CD4-positive, alpha-beta T cell treated with Interleukin-1 beta for 1 hour (primary cell): ENCODE results near the gene SKIL.
A peak's percentile ranks its signal among the peaks of the same experiment; 100 is the strongest.

ENCODE experiments used
- DNase-seq, 2 donors: peaks; one replicate each; pipeline ENCODE4 v3.0.0-alpha.2; 2020 to 2022

The SKIL gene

DNA sequence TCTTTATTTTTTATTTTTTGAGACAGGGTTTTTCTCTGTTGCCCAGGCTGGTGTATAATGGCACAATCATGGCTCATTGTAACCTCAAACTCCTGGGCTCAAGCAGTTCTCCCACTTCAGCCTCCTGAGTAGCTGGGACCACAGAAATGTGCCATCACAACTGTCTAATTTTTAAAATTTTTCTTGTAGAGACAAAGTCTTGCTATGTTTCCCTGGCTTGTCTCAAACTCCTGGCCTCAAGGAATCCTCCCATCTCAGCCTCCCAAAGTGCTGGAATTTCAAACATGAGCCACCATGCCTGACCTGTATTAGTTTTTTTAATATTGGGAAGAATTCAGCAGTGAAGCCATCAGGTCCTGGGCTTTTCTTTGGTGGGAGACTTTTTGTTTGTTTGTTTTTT is 47.6 kb downstream of the SKIL start:
- no peak for DNase-seq

DNA sequence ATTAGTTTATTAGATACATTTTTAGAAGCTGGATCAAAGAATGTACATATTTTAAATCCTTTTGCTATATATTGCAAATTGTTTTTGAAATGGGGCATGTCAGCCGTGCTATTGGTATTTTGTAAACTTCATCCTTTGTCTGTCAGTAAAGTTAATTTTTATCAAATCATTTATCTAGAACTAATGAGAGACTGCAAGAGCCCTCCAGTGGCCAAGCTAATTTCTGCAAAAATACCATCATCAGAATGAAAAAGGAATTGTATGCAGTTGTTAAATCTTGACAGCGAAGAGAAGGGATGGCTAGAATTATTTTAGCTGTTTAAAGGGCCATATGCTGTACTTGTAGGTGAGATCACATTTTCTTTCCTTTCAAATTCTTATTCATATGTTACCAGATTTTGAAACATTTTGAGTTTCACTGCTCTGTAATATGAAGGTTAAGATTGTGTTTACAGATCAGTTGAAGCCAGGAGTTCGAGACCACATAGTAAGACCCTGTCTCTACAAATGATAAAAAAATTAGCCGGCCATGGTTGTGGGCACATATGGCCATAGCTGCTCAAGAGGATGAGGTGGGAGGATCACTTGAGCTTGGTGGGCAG is 53.0 kb downstream of the SKIL start:
- DNase-seq = no peak

DNA sequence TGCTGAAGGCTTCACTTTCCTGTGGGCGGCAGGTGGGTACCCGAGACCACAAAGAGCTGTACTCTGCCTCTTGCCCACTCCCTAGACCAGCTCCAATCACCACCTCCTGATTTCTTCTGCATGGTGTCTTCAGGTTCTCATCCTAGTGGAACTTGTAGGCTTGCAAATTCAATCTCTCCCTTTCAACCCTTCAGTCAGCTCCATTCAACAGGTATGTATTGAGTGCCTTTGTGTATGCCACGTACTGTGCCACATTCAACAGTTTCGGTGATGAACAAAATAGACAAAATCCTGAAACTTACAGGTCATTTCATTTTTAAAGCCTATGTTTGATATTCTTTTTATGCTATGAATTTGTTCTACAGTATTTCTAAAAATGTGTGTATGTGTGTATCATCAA is 55.8 kb downstream of the SKIL start:
- DNase-seq = no peak

DNA sequence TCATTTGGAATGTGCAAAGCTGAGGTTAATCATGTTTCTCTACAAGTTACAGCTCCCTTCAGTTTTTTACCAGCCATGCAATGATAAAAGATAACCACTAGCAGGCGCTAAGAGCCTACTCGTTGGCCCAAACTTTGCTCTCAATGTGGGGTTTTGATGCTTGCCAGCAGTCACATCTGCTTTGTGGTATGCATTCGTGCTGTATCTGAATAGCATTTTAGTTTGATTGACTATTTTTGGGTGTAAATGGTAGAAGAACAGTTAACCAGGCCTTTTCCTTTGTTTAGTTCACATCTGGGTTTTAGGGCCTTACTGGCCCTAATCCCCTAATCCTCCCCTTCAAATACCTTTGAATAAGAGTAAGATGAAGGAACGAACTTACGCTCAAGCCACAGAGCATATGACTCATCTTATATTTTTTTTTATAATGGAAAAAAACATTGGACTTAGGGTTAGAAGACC is 56.7 kb downstream of the SKIL start:
- DNase-seq = peak; percentile 28 to 53

DNA sequence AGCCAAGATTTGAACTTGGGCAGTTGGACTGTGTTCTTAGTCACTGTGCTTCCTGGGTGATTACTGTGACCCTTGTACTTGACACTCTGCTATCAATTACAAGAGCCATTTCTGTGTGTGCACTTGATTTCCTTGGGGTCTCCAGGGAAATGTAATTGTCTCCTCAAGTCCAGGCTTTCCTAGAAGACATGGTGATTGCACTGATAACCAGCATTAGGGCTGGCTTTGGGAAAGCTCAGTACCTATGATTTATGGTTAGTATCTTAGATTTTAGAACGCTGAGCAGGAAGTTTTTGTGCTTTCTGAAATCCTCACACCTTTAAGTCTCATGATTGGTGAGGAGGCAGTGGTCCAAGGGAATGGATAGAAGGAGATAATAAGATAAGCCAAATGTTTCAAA is 59.6 kb downstream of the SKIL start:
- DNase-seq = no peak

DNA sequence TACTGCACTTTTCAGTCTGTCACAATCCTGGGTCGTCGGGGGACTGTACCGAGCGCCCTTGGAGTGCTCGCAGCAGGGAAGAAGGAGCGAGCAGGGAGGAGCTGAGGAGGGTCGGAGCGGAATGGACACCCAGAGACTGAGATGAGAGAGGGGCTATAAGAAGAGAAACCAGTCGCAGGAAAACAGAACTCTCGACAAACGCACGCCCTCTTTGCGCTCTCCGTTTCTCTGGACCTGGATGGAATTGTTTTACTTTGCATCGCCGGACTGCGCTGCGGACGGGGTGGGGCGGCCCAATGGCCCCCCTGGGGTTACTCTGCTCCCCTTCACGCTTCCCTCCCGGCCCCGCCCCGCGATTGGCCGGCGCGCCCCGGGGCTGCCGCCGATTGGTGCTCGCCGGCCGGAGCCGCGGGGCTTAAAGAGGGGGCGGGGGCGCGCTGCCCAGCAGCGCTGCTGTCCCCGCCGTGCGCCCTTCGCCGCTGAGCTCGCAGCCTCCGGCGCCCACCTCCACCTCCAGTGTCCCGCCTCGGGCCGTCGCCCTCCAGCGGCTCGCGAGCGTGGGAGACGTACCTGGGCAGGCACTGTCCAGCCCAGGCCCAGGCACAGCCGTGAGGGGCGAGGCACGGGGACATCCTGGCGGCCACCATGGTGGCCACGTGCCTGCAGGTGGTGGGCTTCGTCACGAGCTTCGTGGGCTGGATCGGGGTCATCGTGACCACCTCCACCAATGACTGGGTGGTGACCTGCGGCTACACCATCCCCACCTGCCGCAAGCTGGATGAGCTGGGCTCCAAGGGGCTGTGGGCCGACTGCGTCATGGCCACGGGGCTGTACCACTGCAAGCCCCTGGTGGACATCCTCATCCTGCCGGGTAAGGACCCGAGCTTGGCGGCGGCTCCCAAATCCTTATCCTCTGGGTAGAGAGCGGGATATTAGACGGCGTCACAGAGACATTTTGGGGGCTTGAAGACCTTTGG is 61.2 kb downstream of the SKIL start, which contains the start of gene CLDN11:
Gene CLDN11 (plus strand): TSS at position 447 of the 977 bp plus-strand sequence. CDS start 199 bp downstream, at position 646.
- no peak for DNase-seq

DNA sequence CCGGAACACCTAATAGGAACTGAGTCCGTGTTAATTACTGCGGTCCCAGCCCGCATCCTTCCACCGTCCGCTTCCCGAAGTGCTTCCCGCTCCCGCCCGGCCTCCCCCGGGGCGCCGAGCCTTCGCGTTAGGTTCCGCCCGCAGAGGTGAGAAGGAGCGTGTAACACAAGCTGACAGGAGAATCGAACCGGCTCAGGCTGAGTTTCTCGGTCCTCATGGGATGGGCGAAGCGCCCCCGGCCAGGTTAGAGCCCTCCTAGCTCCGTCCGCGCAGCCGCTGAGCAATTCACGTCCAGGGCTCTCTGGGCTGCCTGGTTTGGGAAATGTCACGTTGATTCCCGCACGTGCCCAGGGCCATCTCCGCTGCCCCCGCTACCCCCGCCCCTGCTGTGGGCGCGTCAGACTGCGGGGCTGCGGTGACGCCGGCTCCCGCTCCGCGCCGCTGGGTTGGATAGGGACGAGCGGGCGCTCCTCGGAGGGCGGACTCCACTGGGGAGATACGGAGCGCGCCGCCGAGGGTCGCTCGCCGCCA is 62.1 kb downstream of the SKIL start:
- DNase-seq = no peak

DNA sequence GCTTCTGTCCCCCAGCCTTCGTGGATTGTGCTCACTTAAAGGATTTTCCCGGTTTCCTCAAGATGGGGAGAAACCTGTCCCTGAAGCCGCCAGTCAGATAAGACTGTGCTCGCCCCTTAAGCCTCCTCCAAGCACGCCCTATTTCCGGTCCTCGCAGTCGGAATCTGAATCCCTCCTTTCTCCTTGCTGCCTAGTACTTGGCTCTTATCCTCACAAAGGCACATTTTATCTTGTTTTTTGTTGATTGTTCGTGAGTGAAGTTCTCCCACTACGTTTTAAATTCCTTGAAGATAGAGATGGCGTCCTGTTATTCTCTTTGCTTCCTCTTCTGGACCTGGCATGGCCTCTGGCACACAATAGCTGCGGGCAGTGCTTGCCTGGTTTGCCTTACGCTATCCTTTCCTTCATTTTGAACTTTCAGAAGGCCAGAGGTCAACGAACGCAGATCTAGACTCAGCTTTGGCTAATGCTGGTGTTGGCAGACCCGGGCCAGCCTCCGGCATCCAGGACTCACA is 62.8 kb downstream of the SKIL start:
- DNase-seq = no peak

DNA sequence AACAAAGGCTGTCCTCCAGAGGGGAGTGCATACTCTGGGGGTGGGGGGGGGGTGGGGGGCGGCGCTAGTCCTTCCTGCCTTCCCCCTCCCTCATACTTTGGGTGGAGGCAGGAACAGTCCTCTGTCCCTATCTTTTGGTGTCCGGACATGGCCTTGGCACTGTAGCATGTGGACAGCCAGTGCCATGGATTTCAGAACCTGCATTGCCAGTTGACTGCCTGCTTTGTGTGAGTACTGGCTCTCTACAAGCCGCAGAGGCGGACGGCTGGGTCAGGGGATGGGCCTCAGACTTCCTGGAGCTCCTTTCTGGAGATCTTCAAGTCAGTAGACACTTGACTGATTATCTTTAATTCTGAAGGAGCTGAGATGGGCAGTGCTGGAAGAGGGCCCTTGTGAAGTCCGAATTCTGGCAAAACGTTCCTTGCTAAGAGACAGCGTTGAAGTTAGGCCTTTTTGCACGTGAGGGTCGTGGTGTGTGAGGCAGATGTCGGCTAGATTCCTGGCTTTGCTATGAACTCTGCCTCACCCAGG is 63.7 kb downstream of the SKIL start:
- DNase-seq = no peak

DNA sequence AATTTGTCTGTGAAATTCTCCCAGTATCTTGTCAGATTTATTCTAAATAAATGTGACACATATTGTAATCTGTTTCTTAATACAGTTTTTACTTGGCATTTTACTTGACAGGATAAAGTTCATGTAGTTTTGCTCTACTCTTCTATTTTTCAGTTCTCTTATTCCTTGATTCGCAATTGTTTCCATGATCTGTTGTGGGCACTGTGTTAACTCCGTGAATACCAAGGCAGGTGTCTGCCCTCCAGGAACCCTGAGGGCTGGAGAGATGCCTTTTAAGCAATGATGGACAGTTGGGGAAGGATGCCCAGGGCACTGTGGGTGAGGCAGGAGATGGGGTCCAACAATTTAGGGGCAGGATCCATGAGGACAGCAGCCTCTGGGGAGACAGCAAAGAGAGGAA is 64.2 kb downstream of the SKIL start:
- DNase-seq = no peak

DNA sequence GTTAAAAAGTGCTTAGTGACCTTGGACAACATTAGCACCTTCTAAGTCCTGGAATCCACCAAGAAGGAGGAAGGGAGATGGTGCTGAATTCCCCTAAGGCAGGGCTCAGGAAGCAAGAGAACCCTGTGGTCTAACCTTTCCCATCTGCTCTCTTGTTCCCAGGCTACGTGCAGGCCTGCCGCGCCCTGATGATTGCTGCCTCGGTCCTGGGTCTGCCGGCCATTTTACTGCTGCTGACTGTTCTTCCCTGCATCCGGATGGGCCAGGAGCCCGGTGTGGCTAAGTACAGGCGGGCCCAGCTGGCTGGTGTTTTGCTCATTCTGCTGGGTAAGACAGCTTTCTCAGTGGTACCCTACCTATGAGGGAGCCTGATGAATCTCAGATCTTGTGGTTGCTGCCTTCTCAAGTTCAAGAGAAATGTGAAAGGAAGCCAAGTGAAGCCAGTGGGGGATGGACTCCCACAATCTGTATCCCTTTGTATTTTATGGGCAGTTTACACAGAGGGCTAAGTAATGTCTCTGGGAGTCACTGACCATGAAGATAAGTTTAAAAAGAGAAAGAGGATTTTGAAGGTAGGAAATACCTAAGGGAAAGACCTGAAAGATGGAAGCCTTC is 65.6 kb downstream of the SKIL start:
- no peak for DNase-seq

DNA sequence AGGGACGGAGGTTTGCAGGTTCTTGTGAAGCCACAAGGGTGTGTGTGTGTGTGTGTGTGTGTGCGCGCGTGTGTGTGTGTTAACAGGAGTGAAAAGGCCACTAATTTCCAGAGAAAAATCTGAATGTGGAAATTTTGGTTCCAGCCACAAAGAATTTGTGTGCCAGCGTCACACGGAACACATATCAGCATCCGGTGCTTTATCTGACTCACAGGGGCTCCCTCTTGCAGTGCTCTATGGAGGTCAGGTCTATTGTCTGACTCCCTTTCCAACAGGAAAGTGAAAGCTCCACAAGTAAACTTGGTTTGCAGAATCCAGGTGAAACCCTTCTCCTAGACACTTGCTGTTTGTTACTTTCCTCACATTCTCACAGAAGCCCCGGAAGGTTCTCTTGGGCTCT is 67.4 kb downstream of the SKIL start:
- DNase-seq = no peak

DNA sequence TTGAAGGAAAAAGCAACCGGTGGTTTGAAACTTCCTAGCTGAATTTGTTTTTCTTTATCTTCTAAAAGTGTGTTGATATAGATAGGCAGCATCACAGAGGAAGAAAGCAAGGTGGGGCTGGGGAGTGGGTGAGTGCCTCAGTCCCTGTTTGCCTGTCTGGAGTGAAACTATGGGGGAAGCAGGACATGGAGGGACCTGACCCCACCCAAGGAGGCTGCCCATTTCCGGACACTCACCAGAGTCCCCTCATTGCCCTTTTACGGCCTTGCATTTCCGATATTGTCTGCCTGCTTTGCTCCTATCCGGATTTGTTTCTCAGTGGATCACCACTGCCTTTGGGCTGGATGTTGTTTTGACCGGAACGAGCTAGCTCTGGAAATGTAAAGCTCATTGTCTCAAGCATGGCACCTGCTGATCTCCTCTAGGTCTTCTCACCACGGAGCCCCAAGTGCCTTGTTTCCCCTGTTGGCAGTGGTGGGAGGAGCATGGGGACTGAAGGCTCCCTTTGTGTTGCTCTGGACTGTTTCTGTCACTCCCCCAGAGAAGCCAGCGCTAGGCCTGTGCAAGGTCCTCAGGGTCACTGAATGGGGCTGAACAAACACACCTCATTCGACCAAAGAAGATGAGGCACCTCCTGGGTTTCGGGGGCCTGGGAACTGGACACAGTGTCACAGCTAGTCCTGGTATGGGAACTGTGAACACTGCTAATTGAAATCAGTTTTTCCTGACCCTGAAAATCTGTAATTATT is 68.2 kb downstream of the SKIL start:
- DNase-seq = no peak

DNA sequence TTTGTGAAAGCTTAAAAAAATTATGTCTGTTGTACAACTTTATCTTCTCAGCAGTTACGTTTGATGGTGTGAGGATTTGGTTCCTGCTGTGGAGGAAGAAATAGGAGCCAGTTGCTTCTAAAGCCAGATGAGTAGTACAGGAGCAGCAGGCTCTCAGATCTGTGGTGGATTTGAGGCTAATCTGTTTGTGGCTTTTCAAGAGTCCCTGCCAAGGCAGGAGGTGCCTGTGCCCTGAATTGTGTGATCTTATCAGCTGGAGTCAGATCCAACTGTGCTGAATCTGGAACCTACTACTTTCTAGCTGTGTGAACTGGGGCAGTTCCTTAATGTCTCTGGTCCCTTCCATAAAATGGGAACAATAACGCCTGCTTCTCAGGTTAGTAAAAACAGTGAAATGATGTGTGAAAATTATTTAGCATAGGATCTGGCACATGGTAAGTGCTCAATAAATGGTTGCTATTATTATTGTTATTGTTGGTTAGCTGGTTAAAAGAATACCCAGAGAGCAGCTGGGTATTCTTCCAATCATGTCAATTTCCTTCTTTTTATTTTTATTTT is 68.8 kb downstream of the SKIL start:
- no peak for DNase-seq

DNA sequence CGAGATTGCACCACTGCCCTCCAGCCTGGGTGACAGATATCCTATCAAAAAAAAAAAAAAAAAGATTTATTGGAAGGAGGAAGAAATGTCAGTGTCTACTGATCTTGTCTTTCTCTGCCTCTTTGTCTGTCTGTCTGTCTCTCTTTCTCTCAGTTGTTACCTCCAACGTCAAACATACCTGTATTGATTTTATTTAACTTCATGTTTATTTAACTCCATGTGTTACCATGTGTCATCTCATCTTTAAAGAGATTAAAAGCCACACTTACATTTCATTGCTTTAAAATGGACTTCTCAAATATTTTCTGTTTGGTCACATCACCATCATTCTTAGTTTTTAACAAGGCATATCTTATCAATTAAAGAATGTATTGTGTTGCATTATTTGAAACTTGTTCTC is 70.6 kb downstream of the SKIL start:
- DNase-seq = no peak

DNA sequence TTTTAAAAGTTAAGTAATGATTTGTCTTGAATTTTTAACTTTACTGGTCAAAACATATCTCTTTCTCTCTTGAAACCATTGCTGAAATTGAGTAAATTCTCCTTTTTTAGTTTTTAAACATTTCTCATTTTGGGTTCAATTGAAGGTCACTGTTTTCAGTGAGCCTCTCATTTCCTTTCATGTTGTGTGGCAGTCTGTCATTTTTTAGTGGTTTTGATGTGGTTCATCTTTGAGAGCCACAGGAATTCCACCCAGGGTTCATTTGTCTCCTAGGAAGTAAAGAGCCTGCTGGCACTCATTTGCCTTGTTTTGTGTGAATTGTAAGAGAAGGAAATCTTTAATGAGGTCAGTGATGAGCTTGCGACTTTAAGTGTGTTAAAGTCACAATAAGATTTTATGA is 71.5 kb downstream of the SKIL start:
- DNase-seq = no peak

DNA sequence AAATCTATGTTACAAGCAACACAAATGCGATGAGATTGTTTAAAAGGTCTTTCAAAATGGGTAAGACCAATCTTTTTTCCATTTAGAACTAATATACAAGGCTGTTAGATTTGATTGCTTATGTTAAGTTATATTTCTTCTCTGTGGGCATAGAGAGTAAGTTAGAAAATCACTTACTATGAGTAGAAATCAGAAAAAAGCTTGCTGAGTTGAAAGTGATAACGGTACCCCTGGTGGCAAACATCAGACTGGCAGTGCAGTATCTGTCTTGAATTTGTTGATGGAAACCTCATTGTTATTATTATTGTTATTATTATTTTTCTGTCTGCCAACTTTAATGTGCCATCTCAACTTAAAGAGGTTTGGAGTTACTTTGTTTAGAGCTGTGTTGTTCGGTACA is 73.5 kb downstream of the SKIL start:
- no peak for DNase-seq

DNA sequence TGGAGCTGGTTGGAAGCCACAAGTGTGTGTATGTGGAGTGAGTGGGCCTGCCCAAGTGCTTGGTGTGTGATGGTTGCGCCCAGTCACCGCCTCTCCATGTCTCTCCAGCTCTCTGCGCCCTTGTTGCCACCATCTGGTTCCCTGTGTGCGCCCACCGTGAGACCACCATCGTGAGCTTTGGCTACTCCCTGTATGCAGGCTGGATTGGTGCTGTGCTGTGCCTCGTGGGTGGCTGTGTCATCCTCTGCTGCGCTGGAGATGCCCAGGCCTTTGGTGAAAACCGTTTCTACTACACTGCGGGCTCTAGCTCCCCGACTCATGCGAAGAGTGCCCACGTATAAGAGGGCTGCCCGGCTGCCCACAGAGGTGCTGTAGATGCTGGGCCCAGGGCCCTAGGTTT is 74.9 kb downstream of the SKIL start:
- no peak for DNase-seq

DNA sequence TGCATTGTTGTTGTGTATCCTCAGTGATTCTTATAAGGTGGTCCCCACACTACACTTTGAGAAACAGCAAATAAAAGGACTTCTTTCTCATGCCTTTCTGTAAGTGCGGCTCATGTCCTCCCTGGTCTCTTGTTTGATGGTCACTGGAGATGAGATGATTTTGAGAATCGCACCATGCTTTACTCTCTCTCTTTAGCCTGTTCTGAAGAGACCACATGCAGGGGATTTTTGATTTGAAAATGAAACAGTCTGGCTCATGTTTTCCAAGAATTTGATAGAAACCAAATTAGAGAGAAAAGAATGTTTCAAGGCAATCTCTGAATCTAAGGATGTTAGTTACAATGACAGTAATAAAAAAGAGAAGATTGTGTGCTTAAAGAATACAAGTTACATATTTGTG is 79.2 kb downstream of the SKIL start:
- no peak for DNase-seq

DNA sequence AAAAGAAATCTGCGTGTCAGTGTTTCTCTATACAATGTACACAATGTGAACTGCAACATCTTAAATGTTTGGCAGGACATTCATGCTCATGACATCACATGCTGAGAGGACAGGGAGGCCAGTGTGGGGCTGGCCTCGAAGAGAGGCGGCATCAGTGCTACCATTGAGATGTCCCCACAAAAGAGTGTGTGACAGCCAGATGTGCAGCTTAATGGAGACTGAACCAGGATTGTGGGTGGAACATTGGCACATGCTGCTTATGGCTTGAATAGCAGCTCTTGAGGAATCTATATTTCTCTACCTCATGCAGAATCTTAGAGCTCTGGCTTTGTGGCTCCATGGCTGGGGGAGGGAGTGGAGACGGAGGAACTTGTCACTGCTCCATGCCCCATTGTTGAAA is 79.7 kb downstream of the SKIL start:
- DNase-seq = no peak

DNA sequence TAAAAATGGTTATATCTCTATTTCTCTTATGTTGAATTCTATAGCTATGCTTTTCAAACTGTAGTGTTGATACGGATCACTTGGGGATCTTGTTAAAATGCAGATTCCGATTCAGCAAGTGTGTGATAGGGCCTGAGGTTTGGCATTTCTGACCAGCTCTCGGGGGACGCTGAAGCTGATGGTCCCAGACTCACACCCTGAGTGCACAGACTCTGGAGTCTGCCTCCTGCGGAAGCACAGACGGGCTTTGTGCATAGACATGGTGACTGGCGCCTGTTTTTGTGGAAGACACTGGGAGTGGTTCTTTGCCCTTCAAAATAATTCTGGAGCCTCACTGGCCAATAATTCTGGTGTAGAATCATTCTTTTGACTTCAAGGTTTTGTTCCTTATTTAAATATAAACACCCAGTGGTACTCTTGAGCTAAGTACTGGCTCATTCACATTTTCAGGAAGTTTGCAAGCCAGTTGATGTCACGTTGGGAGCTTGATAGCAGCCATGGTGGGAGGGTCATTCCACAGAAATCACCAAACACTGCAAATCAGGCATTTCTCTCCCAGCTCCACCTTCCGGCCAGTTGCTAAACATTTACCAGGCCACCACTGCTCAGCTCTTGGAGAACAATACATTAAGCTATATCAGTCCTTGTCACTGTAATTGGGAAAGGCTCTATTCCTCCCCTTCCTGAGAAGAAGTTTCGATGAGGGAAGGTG is 80.3 kb downstream of the SKIL start:
- DNase-seq = no peak
